NCI-H2196 (cell line): Measurements from ENCODE around the gene GMIP.

Experiments
- DNase-seq: peaks from one replicate; lab custom pipeline; 2025; ENCODE audit not compliant: unreplicated experiment; lab: John Stamatoyannopoulos, UW

The GMIP gene

DNA sequence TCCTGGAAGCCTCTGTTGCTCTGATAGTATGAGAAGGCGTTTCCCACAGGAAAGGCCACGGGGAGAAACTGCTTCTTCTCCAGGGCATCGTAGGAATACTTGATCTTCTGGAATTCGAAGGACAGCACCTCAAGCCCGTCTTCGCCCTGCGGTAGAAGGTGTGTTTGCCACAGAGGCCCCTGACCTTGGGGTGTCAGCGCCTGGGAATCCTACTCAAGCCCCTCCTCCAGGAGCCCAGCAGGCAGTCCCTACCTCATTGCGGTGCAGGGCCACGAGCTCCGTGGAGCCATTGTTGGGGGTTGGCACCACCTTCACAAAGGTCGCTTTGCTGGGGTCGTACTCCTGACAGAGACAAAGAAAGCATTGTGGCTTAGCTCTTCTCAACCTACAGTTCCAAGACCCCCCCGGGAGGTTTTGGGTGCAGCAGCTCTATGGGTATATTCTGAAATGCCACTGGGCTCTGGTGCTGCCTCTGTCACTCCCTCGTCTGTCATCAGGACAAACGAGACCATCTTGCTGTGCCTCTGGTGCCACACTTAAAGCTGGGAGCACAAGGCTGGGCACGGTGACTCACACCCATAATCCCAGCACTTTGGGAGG is 16.3 kb upstream of the GMIP start:
- no peak for DNase-seq

DNA sequence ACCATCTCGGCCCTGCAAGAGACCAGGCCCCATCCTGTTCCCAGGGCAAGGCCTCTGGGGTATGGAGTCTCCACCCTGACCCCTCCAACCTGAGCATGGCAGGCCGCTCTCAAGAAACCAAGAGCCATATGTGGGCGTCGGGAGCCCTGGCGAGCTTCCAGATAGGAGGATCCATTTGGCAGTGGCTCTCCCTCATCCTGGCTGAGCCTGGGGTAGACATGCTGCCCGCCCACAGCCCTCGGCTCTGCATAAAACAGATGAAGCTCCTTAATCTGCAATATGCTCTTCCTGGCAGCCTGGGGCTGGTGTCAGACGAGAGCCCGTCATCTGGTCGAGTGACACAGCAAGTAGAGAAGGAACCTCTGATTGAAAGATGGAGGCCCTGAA is 13.9 kb upstream of the GMIP start:
- no peak for DNase-seq

DNA sequence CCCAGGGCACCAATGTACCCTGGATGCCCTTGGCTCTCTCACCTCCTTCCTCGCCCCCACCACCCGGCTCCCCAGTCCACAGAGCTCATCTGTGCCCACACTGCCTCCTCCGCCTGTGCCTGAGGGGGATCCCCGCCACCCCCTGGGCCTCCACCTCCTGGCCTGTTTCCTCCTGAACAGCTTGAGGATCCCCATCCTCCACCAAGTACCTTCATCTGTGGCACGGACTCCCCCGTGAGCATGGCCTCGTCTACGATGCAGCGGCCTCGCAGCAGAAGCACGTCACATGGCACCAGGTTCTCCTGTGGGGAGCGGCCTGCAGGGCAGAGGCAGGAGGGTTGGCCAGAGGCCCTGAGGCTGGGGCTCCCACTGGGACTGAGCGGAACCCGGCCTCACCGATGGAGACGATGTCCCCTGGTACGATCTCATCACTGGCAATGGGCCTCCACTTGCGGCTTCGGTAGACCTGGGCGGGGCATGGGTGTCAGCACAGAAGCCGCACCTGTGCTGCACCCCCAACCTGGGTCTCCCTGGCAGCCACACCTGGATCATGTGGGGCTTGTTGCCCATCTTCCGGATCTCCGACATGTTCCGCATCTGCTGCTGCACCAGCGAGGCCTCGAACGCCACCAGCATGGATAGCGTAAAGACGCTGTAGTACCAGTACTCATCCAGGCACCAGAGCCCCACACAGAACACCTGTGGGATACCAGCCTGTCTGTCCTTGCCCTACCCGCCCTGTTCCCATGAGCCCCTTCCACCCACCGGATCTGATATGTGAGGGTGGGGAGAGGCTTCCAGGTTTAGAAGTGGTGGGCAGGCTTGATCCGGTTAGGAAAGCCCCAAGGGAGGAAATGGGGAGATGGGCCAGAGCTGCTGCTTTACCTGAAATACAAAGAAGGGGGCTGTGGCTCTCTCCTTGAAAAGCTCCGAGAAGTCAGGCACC is 13.3 kb upstream of the GMIP start:
- DNase-seq: no peak

DNA sequence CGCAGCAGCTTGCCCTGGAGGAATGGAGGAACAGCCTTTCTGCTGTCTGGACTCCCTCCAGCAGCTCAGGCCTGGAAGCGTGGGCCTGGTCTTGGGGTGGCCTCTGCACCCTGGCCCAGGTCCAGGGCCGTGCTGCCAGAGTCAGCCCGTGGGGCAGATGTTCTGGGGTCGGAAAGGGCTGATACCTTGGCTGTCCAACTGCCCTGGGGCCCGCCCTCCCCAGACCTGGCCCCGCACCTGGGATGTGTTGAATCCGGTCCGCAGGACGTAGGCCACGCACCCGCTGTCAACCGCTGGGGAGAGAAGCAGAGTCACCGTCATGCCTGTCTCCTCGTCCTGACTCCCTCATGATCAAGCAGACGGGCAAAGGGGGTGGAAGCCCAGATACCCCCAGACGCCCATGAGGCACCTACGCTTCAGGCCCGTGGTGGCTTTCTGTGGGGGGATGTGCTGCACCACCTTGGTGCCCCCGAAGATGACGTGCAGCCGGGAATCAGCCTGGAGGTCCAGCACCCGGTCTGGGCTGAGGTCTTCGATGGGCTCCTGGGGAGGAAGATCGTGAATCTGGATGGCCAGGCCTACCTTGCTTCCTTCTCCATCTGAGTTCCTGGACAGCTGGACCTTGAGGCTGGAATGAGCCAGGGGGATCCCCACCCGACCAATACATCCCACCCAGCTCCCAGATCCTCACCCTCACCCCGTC is 12.3 kb upstream of the GMIP start:
- no peak for DNase-seq

DNA sequence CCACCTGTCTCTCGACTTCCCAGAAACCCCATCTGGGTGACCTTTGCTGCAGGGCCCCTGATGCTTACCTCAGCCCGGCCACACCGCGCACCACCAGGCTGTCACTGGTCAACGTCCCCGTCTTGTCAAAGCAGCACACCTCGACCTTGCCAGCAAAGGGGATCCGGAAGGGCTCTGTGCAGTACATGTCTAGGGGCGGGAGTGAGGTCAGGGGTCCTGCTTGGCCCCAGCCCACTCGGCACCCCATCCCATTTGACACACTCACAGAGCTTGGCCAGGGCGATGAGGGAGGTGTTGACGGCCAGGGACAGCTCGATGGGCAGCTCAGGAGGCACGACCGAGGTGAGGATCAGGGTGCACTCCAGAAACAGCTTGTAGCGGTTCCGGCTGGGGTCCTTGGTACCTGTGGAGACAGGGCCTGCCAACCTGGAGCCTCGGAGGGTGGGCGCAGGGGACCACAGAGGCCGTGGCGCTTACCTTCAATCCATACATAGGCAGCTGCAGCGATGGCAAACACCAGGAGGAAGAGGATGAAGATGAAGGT is 11.7 kb upstream of the GMIP start:
- no peak for DNase-seq

DNA sequence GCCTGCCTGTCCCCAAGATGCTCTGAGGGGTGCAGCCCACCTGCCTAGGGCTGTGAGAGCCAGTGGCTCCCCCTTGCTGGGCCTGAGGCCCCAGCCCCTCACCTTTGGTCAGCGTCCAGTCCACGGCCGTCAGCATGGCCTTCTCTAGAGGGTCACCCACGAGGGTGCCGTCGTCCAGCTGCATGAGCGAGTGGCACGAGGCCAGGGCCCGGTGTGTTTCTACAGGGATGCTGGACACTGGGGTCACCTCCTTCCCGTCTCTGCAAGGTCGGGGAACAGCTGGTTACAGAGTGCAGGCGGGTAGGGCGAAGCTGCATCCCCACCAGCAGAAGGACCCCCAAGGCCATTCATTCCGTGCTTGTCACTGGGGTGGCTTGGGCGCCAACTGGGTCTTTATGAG is 11.0 kb upstream of the GMIP start:
- no peak for DNase-seq

DNA sequence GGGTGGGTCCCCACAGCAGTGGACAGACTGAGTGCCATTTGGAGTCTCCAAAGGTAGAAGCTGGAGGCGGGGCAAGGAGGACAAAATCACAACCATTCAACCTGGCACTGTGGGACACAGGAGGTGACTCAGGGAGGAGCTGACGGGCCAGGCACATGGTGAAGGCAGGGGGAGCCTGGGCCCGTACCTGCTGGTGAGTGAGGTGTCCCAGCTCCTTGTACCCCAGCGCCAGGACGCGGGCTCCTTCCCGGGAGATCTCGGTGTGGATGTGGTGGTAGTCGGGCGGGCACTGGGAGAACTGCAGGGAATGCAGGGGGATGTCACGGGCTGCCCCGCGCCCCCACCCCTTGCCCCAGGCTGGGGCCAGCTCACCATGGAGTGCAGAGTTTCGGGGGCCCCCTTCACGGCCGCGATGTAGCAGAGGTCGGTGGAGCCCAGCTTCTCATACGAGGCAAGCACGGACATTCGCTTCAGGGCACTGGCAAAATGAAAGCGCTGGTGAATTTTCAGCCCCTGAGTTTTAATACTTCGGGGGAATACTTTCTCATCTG is 10.2 kb upstream of the GMIP start:
- no peak for DNase-seq

DNA sequence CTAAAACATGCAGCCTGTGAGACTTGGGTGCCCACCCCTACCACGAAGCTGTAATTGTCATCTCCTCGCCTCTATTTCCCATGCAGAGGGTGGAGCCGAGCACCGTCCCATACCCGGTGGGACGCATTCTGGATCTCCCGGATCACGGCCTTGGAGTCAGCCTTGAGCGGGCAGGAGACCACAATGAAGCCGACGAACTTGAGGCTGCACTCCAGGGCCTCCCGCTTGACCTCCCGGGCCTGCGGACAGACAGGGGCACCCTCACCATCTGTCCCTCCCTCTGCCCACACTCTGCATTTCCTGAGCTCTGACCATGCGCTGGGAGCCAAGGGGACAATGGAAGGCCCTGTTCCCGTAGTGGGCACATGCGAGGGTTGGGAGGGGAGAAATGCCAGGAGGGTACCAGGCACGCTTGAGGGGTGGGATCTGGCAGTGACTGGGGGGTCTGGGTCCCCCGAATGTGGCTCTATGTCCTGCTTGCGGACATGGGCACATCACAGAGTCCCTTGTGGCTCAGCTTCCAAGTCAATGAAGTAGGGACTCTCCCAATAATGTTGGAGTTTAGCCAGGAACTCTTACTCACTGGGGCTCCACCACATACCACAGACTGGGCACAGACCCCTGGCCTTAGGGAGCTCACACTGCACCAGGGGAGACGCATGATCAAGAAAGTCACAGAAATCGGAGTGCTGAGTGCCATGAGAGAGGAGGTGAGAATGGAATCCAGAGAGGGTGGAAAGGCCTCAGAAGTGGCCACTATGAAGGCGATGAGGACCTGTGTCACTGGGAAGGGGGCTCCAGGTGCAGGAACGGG is 9.2 kb upstream of the GMIP start:
- DNase-seq: no peak

DNA sequence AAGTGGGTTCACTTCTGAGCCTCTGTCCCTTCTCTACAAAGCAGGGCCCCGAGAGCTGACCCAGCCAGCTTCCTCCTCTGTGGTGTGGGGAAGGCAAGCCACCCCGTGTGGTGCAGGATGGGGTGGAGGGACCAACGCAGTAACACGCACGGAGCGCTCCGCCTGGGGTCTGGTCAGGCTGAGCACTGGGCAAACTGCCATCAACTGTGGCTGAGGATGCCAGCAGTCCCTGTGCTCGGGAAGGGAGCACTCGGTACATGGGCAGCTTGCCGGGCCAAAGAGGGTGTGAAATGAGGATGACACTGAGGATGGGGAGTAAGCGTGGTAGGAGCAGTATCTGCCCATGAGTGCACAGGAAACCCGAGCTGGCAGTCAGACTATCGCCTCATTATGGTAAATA is 7.6 kb upstream of the GMIP start:
- DNase-seq: no peak

DNA sequence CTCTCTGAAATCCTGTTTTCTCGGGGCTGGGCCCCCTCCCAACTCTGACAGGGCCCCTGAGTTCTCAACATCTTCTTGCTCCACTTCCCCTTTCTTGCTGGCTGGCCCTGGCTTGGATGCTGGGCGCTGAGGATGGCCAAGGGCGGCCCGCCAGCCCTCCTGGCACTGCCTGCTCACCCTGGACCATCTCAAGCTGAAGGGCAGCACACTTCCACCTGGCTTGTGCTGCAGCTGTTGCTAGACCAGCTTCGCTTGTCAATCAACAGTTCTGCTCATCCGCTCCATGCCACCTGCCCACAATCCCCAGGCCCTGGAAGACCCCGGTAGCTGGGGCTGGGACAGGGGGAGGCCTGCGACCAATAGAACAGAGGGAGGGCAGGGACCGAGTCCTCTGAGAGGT is 6.9 kb upstream of the GMIP start:
- DNase-seq: no peak

DNA sequence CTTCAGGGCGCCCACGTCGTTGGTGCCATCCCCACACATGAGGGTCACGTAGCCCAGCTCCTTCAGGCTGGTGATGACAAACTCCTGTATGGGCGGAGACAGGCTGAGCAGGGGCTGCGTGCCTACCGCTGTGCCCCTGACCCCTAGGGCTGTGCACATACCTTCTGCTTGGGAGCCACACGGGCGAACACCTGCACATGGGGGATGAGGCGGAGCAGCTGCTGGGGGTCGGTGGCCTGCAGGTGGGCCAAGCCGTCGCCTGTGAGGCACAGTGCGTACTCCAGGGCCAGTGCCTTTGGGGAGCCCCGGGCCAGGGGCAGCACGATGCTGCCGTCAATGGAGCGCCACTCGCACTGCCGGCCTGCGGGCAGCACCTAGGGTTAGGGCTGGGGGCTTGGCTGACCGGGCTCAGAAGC is 6.1 kb upstream of the GMIP start:
- DNase-seq: no peak

DNA sequence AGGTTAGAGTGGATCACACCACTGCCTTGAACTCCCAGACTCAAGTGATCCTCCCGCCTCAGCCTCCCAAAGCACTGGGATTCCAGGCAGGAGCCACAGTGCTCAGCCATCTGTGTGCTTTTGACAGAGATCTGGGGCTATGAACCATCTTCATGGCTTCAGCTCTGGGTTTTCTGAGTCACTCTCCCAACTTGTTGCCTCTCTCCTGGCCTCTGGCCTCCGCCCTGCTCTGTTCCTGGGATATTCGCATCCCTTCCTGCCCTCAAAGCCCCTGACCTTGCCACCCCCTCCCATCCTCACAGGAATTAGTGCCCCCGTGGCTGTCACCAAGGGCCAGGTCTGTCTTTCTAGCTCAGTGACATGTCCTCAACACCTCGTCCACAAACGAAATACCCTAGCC is 5.7 kb upstream of the GMIP start:
- no peak for DNase-seq

DNA sequence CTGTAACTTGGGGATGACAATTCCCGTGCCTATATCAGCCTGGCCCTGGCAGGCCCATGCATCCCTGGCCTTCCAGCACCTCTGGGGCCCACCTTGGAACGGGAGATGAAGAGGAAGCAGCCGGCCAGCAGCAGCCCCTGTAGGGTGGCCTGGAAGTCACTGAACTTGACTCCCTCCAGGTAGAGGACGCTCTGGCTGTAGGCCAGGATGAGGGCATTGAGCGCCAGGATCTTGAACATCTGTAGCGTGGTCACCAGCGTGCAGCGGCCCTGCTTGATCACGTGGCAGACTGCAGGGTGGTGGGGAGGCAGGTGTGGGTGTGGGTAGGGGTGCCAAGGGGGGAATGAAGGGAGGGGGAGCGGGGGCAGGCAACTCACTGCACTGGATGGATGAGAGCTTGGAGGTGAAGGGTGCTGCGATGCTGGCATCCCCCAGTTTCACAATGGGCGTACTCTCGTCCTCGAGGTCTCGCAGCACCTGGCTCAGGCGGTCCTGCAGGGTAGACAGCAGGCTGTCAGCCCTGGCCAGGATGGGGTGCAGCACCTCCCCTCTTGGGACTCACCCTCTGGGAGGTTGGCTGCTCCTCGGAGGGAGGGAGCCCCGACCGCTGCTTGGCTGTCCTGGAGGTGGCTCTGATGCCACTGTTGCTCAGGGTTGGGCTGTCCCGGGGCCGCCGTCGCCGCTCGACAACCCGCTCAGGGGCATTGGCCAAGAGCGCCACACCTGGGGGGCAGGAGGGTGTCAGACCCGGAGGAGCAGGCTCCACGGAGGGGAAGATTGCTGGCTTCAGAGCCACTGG is 3.8 kb upstream of the GMIP start:
- no peak for DNase-seq

DNA sequence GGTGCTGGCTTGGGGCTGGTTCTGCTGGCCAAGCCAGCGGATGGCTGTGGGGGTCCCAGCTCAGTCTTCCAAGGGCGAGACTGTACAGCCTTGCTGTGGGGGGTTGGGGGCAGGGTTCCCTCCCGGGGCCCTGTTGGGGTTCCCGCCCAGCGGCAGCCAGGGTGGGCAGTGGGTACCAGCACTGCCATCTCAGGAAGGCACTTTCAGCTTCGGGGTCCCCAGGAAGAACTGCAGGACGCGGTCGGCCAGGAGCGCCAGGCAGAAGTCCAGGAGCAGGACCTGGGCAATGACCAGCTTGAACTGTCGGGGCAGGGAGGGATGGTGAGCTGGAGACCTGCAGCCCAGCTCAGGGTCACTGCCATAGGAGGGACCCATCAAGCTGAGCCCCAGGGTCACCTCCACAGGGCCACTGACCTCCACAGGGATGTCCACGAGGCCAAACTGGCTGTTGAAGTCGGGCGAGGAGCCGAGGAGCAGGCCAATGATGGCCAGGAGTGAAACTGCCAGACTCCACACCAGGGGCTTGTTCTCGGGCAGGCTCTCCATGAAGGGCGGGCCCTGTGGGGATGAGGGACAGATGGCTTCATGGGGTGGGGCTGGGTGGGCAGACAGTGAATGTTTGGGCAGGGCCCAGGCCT is 1.9 kb upstream of the GMIP start:
- DNase-seq: no peak

DNA sequence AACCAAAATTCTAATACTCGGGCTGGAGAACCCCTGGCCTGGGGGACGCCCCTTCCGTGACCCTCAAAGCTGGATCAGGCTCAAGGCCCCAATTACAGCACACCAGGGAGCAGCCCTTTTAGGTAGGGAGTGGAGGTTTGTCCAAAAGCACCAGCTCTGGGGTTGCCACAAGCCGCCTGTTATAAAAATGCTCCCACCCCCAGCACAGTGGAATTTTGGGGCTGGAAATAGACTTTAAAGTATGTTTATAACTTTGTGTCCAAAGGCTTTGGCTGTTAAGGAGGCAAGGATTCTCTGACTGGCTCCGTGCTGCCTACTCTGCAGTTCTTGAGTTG is 564 bp upstream of the GMIP start:
- no peak for DNase-seq

DNA sequence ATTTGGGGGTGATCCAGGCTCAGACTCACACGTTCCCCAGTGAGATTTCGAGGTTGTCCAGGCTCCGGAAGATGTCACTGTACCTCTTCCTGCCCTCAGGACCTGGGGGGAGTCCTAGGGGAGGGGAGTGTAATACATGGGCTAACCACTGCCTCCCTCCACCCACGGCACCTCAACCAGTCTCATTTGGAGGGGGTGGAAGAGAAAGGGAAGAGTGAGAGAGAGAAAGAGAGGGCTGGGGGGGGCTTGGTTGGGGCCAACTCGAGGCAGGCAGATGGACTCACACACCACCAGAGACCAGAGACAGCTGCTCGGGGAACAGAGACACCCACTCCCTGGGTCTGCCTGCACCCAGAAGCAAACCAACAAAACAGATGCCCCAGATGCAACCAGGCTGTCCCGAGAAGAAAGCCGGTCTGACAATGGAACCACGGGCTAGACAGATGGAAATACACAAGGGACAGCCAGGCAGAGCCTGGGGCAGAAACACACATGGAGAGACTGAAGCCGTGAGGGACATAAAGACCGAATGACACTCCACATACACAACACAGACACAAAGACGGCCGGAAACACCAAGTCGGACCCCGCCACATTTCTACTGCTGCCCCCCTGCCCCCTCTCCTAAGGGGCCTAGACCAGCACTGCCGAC is 825 bp downstream of the GMIP start:
- no peak for DNase-seq

DNA sequence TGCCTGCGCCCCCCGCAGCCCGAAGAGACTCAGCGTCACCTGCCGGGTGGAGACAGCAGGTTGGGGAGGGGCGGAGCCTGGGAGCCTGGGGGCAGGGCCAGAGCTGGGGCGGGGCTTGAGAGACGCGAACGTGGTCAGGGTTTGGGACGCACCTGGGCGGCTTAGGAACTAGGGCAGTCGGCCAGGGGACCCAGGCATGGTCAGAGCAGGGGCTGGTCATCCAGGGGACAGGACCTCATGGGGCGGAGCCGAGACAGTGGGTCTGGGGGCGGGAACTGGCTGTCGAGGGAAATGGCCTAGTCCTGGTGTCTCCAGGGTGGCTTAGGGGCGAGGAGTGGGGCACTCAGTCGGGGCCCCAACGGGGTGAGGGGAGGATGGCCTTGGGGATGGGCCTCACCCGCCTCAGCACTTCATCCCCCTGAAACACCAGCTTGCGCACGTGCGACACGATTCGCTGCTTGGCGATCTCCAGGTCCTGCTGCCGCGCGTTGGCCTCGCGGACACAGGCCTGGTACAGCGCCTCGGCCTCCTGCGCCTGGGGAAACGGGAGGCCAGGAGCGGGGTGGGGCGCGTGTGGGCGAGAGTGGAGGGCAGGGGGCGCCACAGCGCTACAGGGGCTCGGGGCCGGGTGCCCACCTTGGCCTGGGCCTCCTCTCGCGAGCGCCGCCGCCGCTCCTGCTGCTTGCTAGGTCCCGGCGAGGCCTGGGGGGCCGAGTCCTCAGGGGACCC is 5.8 kb downstream of the GMIP start:
- no peak for DNase-seq

DNA sequence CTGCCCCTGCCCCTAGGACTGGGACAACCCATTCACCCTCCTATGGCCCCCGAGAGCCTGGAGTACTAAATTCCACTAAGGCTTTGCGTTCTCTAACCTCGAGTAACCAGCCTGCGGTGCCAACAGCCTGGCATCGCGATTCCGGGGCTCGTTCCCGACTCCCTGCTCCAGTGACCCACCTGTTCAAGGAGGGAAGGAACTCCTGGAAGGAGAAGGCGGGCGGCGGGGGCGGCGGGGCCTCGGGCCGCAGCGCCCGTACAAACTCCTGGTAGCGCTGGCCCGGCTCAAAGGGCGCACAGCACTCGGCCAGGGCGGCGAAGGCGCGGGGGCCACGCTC is 6.3 kb downstream of the GMIP start:
- no peak for DNase-seq
